ENCODE results near the gene ERC2.

Gene ERC2

DNA sequence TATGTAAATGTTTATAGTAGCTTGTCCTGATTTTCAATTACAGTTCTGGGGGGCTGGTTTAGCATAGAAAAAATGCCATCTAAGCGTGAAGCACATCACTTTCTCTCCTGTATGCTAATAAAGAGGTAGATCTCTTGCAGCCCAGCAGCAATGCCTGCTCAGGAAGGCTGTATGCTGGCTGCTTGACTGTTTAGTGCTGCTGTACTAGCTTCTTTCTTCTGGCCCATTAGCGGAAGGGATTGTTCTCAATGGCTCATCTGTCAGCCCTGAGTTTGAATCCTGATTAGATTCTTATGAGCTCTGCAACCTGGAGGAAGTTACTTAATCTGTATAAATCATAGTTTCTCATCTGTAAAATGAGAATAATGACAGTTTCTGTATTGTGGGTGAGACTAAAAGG is 478.9 kb downstream of the ERC2 start:
- no peak for DNase-seq (ENCODE audit: low spot score)

- no peak for DNase-seq (ENCODE audit: low spot score)
Measured at GRCh38 chr3:55988905-55989304, 479.4 kb downstream of the ERC2 start.

DNA sequence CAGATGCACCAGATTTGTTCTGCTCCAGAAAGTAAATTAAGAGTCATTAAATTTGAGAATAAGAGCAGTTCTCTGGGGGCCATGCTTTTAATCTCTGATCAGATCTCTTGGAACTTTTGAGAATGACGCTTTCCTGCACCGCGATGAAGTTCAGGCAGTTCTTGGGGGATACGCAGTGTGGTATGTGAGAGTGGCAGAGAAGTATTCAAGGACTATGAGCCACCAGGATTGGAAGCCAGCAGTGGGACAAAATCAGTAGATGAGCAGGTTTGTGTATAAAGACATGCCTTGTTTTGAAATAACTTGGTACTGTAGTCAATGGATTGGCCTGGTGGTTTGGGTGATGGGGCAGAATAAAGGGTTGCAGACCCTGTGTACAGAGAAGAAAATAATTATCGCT is 483.6 kb downstream of the ERC2 start:
- DNase-seq (ENCODE audit: low spot score) = no peak

GRCh38 chr3:55978953-55979352 is 489.3 kb downstream of the ERC2 start:
- no peak for DNase-seq (ENCODE audit: low spot score)

DNA sequence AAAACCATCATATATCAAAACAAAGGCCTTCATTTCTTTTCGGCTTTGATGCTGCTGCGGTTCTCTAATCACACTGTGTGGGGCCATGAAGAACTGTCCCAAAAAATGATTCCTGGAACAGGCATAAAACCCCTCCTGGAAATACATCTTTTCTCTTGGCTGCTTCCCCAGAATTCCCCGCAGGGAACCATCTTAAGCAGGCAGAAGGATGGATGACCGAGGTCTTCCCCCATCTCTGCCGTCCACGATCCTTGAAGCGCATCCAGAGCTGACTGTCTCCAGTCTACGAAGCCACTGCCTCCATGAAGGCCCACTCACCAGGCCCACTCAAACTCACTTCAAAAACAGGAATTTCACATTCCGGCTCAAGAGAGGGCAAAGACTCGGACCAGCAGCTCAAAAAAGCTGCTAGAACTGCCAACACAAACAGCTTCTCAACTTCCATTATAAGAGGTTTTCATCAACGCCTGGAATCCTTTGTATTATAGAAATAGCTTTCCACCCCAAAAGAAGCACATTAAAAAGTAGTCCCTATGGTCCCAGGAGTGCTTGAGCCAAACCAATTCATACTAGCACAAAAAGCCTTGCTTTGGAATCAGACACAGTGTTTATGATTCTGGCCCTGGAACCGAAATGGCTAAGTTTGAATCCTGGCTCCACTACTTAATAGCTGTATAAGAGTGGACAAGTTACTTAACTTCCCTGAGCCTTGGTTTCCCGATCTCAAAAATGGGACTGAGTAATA is 493.7 kb downstream of the ERC2 start:
- no peak for DNase-seq (ENCODE audit: low spot score)

- no peak for DNase-seq (ENCODE audit: low spot score)
Measured at GRCh38 chr3:55969634-55970033, 498.6 kb downstream of the ERC2 start.

GRCh38 chr3:55968331-55968730 is 499.9 kb downstream of the ERC2 start:
- no peak for DNase-seq (ENCODE audit: low spot score)

GRCh38 chr3:55966566-55966965 is 501.7 kb downstream of the ERC2 start:
- DNase-seq (ENCODE audit: low spot score) = no peak

- peak; percentile 37 for DNase-seq (ENCODE audit: low spot score)
Measured at GRCh38 chr3:55965776-55966175, 502.5 kb downstream of the ERC2 start.

DNA sequence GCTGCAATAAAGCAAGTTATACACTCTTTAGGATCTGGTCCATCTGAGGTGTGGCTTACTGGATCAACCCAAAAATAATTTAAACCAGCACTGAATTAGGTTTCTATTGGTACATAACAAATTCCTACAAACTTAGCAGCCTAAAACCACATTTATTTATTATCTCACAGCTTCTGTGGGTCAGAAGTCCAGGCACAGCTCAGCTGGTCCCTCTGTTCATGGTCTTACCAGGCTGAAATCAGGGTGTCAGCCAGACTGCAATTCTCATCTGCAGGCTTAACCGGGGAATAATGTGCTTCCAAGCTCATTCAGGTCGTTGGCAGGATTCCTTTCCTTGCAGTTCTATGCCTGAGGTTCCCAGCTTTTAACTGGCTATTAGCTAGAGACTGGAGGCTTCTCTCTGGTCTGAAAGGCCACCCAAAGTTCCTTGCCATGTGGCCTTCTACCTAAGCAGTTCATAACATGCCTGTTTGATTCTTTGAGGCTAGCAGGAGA is 503.7 kb downstream of the ERC2 start:
- DNase-seq (ENCODE audit: low spot score) = no peak

DNA sequence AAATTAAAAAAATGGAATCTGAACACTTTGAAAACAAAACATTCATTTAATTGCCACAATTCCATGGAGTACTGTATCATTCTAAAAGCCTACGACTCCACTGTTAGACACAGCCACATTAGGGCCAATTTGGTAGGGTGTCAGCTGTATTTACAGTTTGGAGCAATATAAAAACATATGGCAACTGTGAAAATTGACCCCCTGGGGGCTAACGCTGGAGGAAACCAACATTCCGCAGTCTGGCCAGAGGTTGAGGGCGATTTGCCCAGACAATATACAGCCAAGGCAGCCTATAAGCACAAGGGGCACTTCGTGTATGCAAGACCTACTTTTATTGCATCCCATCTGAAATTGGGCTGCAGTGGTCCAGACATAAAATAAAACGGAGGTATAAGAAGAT is 504.7 kb downstream of the ERC2 start:
- no peak for DNase-seq (ENCODE audit: low spot score)

DNA sequence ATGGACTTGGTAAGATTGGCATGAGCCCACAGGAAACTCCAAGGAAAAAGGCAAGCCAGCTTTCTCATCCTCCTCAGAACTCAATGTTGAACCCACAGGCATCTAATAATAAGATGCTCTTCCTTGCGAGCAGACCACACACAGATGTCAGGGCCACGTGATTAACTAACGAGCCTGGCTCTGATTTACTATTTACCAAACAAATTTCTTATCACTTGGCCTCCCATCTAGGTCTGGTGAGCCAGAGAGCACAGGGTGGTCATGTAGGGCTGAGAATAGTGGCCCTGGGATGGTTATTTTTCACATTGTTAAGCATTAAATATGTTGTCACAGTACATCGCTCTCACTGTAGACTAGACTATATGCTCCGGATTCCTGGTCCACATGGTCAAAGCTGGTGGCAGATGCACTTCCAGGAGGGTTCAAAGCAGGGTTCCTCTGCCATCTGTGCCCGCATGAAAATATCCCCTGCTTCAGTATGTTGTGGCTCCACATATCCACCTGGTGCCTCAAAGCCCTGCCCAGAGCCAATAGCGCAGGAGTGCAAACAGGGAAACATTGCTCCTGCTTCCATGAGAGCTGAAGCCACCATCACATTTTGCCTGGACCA is 508.7 kb downstream of the ERC2 start:
- no peak for DNase-seq (ENCODE audit: low spot score)

GRCh38 chr3:55958605-55959004 is 509.7 kb downstream of the ERC2 start:
- DNase-seq (ENCODE audit: low spot score) = no peak

DNA sequence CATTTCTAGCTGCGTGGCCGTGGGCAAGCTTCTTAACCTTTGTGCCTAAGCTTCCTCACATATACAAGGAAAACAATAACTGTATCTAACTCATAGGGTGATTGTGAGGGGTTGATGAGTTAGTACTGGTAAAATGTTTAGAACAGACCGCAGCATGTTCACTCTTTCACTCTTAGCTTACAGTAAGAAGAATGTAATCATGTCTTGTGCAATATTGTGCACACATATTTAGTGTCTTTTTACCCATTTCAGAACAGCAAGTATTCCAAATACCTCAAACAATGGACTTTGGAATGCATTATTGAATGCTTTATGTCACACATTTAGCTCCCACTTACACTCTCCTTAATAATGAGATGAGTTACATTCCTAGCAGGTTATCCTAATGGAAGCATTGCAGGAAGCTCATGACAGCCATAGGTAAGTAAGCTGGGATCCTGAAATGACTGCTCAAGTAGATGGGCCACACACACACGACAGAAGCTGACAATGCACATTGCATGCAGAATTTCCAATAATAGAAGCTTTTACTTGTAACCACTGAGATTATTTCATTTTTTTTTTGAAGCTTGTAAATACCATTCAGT is 512.3 kb downstream of the ERC2 start:
- DNase-seq (ENCODE audit: low spot score) = no peak

GRCh38 chr3:55951388-55951787 is 516.9 kb downstream of the ERC2 start:
- DNase-seq (ENCODE audit: low spot score) = no peak

DNA sequence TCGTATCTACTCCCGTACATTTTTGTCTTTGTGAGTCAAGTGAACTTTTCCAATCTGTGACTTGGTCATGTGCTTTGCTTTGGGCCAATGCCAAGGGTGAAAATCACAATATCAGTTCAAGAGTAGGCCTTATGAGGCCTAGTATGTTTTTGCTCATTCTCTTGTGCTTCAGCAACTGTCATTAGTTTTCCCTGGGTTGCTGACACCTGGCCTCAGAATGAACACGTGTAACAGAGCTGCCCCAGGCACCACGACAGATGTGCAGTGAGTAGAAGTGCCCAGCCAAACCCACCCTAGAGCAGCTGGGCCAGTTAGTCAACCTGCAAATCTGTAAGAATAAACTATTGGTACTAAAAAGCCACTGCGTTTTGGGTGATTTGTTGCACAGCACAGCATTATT is 520.9 kb downstream of the ERC2 start:
- no peak for DNase-seq (ENCODE audit: low spot score)

GRCh38 chr3:55946574-55947160 is 521.6 kb downstream of the ERC2 start:
- DNase-seq (ENCODE audit: low spot score) = no peak

DNA sequence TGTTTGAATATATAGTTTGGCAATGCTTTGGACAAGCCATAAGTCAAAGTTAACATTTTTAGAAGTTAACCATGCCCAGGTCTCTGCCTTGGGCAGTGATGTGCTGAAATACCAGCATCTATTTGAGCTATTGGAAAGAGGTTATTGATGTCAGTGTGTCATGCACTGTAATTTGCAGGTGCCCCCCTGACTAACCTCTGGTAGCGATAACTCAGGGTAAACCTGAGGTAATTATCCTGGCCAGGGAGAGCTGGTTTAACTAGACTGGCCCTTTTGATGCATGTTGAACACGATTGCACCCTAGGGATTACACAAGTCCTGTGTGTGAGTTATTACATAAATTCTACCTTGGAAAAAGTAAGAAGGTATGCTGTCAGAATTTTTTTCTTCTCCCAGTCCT is 525.4 kb downstream of the ERC2 start:
- no peak for DNase-seq (ENCODE audit: low spot score)

DNA sequence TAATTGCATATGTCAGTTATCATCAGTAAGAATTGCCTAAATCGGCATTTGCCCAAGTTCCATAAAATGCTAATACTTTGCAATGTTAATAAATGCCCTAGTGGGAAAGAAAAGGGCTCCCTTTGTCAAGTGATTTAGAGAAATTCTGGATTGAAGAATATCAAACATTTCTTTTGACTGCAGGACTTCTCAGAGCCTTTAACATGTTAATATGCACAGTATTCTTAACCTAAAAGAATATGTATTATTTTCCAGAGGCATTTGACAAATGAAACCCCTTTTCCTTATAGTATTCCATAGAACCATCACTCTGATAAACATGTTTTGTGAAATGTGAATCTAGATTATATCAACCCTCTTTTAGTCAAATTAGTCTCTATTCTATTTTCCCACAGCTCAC is 529.0 kb downstream of the ERC2 start:
- no peak for DNase-seq (ENCODE audit: low spot score)

DNA sequence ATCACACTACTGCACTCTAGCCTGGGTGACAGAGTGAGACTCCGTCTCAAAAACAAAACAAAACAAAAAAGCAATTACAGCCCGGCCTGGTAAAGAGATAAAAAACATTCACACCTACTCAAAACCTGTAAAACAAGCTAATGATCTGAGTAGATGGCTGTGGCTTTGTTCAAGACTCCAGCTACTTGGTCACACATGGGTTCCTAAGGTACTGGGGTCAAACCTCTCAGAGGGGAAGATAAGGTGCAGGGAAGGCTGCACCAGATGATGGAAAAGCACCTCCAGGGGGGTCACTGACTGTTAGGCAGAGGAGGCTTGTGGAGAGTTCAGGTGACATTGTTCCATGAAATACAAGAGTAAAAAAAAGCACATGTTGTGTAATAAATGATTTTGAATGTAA is 531.0 kb downstream of the ERC2 start:
- no peak for DNase-seq (ENCODE audit: low spot score)

DNA sequence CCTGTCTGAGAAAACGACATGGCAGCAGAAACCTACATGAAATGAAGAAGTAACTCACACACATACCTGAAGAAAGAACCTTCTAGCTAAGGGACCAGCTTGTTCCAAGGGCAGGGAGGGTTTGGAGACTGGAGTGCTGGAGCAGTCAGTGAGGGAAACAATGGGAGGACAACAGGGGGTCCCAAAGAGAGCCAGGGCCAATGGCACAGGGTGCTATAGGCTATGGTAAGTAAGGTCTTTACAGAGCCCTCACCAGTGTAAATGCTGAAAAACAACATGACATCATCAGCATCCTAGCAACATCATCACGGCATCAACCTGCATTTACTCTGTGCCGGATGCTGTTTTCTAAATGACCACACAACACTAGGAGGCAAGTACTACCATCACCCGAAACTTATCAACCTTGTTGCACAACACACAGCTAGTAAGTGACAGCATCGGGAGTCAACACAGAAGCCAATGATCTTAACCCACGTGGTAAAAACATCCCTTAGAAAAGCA is 531.7 kb downstream of the ERC2 start:
- no peak for DNase-seq (ENCODE audit: low spot score)

DNA sequence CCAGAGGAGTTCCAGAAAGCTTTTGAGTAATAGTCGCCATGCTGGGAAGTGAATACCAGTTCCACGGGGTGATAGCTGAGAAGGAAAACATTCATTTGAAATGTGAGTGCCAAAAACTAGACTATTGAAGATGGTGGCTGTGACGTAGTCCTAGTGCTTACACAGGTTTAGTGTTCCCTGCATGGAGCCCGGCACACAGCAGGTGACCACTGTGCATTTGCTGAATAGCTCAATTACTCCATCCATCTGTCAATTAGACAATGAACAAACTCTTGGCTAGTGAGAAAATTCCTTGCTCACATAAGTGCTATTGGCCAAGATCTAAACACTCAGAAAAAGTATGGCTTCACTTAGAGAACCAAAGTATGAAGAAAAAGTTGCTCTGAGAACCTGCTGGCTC is 533.0 kb downstream of the ERC2 start:
- no peak for DNase-seq (ENCODE audit: low spot score)

- no peak for DNase-seq (ENCODE audit: low spot score)
Measured at GRCh38 chr3:55934771-55935170, 533.5 kb downstream of the ERC2 start.
